ENCODE data around the gene DIO3.

The DIO3 gene

GRCh38 chr14:101584055-101584859 is 23.0 kb downstream of the DIO3 start:
- peak; percentile 11 for DNase-seq

- no peak for DNase-seq
These were observed 23.9 kb downstream of the DIO3 start for GRCh38 chr14:101585211-101585610.

- DNase-seq: no peak
These were observed 25.5 kb downstream of the DIO3 start for GRCh38 chr14:101586531-101587430.

- no peak for DNase-seq
These were observed 26.2 kb downstream of the DIO3 start for GRCh38 chr14:101587441-101587911.

- no peak for DNase-seq
These were observed 27.1 kb downstream of the DIO3 start for GRCh38 chr14:101588286-101588975.

GRCh38 chr14:101588990-101589389 is 27.7 kb downstream of the DIO3 start:
- DNase-seq: no peak

- no peak for DNase-seq
These were observed 28.3 kb downstream of the DIO3 start for GRCh38 chr14:101589486-101590015.

- no peak for DNase-seq
These were observed 28.8 kb downstream of the DIO3 start for GRCh38 chr14:101590062-101590461.

GRCh38 chr14:101590616-101591015 is 29.3 kb downstream of the DIO3 start:
- no peak for DNase-seq

- DNase-seq: no peak
These were observed 29.8 kb downstream of the DIO3 start for GRCh38 chr14:101591121-101591520.

GRCh38 chr14:101591582-101591981 is 30.3 kb downstream of the DIO3 start:
- DNase-seq: no peak

- DNase-seq: no peak
These were observed 32.3 kb downstream of the DIO3 start for GRCh38 chr14:101593411-101594238.

GRCh38 chr14:101594511-101595148 is 33.3 kb downstream of the DIO3 start:
- DNase-seq: no peak

GRCh38 chr14:101595349-101595748 is 34.1 kb downstream of the DIO3 start:
- no peak for DNase-seq

- DNase-seq: peak; percentile 22
These were observed 34.8 kb downstream of the DIO3 start for GRCh38 chr14:101595887-101596721.

GRCh38 chr14:101596742-101597141 is 35.4 kb downstream of the DIO3 start:
- DNase-seq: no peak

- DNase-seq: no peak
These were observed 36.9 kb downstream of the DIO3 start for GRCh38 chr14:101598159-101598558.

- DNase-seq: no peak
These were observed 37.4 kb downstream of the DIO3 start for GRCh38 chr14:101598571-101599233.

GRCh38 chr14:101599234-101599885 is 38.1 kb downstream of the DIO3 start:
- DNase-seq: no peak

Measured in stimulated activated CD4-positive, alpha-beta T cell treated with anti-CD3 and anti-CD28 coated beads, Interleukin-4, amount 100 ng/mL, for 1 hour (primary cell).